AG20443 (cell line): ENCODE measurements around the gene P3H3.

Experiments
- DNase-seq: peaks from one replicate; pipeline ENCODE4 v3.0.0; 2012; ENCODE audit warnings: low spot score, mixed read lengths

The P3H3 gene, protein sequence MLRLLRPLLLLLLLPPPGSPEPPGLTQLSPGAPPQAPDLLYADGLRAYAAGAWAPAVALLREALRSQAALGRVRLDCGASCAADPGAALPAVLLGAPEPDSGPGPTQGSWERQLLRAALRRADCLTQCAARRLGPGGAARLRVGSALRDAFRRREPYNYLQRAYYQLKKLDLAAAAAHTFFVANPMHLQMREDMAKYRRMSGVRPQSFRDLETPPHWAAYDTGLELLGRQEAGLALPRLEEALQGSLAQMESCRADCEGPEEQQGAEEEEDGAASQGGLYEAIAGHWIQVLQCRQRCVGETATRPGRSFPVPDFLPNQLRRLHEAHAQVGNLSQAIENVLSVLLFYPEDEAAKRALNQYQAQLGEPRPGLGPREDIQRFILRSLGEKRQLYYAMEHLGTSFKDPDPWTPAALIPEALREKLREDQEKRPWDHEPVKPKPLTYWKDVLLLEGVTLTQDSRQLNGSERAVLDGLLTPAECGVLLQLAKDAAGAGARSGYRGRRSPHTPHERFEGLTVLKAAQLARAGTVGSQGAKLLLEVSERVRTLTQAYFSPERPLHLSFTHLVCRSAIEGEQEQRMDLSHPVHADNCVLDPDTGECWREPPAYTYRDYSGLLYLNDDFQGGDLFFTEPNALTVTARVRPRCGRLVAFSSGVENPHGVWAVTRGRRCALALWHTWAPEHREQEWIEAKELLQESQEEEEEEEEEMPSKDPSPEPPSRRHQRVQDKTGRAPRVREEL

DNA sequence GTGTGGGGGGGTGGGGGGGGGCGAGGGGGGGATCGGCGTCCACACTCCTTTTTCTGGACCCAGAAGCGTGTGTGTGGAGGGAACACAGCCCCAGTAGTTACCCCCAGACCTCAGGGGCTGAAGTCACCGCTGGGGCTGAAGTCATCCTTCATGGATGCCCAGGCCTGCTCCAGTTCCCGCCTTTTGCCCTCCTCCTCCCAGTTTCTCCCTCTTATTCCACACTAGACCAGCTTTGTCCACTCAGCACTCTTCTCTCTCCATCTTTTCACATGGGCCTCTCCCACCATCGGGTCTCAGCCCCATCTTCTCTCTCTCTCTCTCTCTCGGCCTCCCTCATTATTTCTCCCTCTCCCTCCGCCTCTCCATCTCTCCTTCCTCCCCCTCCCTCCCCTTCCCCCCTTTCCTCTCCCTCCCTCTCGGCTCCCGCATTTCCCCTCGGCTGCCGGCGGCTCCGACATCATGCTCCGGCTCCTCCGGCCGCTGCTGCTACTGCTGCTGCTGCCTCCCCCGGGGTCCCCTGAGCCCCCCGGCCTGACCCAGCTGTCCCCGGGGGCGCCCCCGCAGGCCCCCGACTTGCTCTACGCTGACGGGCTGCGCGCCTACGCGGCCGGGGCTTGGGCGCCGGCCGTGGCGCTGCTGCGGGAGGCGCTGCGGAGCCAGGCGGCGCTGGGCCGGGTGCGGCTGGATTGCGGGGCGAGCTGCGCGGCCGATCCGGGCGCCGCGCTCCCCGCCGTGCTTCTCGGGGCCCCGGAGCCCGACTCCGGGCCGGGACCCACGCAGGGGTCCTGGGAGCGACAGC, at the start of gene P3H3:
Gene P3H3 (plus strand): TSS at position 426 of the 799 bp plus-strand sequence. CDS start 34 bp downstream, at position 460.
- DNase-seq: peak; percentile 69

DNA sequence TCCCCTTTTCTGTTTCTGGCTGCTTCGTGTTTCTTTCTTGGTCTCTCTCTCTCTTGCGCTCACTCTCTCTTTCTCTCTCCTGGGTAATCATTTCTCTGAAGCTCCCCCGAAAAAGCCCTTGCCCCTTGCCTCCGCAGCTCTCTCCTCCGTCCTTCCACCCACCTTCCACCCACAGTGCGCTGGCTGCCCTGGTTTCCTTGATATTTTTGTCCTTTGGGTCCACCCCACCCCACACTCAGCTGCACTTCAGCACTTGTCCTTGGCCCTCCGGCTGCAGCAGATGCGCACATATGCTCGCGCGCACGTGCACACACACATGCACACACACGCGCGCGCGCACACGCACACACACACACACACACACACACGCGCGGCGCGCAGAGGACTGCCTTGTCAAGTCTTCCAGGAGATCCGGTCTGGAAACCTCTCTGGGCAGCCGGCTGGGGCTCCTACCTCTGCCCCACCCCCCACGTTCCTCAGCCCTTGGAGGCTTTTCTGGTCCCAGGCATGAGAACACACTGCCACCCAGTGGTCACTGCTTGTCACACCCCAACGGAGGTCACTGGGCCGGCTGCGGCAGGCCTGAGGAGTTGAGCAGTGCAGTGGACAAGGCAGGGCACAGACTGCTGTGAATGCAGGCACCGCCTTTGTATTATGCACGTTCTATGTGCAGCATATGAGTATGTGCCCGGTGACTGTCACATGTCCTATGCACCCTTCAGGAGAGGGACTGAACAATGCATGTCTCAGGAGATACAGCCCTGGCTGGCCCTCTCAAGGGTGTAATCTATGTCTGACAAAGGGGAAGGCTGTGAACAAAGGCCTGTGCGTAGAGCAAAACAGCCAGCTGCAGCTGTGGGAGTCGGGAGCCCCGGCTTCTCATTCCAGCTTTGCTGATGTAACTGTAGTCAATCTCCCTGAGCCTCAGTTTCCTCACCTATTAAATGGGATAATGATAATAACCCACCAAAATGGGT, 49.3 kb upstream of the P3H3 start:
- peak; percentile 92 for DNase-seq

DNA sequence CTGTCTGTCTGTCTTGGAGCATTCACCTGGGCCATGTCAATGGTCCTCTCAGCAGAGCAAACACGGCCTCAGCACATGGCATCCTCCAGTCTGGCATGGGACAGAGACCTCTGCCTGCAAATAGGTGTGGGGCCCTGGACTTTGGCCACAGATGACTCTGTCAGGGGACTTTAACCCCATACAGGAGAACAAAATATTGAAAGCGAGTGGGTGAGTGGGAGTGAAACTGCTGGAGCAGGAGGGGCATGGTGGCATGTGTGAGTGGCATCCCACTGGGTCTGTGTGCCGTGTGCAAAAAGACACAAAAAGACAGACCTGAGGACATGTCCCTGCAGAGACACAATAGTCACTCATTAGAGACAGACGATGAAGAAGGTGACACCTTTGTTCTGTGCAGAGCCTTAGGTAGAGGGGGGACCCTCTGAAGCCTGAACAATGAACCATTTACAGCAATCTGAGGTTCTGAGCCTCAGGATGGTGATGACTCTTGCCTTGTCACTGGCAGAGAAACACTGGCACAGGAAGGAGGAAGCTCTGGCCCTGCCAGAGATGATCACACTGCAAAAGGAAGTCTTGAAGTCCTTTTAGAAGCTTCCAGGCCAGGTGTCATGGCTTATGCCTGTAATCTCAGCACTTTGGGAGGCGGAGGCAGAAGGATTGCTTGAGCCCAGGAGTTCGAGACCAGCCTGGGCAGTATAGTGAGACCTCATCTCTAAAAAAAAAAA, 48.3 kb upstream of the P3H3 start:
- DNase-seq: no peak

GRCh38 chr12:6780573-6780972, 47.6 kb upstream of the P3H3 start:
- DNase-seq: no peak

GRCh38 chr12:6782119-6782518, 46.1 kb upstream of the P3H3 start:
- DNase-seq: no peak

GRCh38 chr12:6782850-6783566, 45.2 kb upstream of the P3H3 start:
- DNase-seq: no peak

DNA sequence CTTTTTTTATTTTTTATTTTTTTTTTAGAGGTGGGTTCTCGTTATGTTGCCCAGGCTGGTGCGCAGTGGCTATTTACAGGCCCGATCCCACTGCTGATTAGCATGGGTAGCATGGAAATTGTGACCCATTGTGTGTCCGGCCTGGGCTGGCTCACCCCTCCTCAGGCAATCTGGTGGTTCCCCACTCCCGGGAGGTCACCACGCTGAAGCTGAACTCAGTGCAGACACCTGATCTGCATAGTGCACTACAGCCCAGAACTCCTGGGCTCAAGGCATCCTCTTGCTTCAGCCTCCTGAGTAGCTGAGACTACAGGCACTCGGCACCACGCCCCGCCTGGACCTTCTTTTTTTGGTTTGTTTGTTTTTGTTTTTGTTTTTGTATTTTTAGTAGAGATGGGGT, 44.4 kb upstream of the P3H3 start:
- DNase-seq: no peak

DNA sequence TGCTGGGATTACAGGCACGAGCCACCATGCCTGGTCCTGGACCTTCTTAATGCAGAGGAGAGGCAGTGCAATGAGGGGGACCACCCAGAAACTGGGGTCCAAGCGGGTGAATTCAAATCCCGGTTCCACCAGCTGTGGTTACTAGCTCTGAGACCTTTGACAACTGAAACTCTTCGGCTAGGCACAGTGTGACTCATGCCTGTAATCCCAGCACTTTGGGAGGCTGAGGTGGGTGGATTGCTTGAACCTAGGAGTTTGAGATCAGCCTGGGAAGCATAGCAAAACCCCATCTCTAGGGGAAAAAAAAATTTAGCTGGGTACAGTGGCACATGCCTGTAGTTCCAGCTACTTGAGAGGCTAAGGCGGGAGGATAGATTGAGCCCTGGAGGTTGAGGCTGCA, 43.9 kb upstream of the P3H3 start:
- no peak for DNase-seq

- no peak for DNase-seq
Measured at GRCh38 chr12:6784761-6785160, 43.4 kb upstream of the P3H3 start.

DNA sequence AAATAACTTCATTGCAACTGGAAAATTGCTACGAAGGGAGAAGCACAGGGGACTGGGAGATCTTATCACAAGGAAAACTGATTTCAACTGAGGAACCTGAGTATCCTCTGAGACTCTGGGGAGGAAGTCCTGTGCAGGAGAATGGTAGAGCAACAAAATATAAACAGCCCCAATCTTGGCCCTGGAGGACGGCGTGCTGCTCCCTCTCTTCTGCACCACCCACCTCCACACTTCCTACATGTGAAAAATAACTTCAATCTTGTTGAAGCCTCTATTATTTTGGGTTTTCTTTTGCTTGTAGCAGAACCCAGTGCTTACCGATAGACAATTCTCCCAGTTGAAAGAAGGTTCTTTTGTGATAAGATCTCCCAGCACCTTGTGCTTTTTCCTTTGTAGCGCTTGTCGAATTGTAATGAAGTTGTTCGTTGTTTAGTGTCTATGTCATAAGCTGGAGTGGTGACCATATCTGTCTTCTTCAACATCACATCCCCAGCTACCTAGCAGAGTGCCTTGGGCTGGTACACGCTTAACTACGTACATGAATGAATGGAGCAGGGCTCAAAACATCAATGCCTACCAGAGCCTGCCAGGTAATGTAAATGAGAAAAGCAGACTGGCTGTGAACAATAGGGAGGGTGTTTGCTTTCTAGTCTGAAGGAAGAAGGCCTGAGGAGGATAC, 41.7 kb upstream of the P3H3 start:
- no peak for DNase-seq

GRCh38 chr12:6787309-6787708, 40.9 kb upstream of the P3H3 start:
- no peak for DNase-seq

DNA sequence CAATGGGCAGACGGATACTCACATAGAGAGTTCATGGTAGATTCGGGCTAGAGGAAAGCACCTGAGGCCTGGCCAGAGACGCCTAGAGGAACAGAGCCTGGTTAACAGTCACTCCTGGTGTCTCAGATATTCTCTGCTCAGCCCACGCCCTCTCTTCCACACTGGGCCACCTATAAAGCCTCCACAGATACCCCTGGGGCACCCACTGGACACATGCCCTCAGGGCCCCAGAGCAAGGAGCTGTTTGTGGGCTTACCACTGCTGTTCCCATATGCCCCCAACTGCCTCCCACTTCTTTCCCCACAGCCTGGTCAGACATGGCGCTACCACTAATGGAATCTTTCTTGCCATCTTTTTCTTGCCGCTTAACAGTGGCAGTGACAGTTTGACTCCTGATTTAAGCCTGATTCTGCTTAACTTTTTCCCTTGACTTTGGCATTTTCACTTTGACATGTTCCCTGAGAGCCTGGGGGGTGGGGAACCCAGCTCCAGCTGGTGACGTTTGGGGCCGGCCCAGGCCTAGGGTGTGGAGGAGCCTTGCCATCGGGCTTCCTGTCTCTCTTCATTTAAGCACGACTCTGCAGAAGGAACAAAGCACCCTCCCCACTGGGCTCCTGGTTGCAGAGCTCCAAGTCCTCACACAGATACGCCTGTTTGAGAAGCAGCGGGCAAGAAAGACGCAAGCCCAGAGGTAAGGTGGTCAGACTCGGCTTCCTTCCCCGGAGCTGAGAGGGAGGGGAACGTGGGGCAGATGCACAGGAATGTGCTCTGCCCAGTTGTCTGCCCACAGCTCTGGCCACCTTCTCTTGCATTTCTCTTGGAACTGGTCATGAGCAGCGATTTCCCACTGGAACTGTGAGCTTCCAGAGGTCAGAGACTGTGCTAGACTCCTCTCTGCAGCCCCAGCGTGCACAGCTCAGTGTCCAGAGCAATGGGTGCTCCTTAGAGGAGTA, 39.0 kb upstream of the P3H3 start, which contains the start of gene CD4:
Gene CD4 (plus strand): TSS at position 557 of the 953 bp plus-strand sequence. CDS start 10,611 bp downstream, outside the sequence.
- DNase-seq: no peak

DNA sequence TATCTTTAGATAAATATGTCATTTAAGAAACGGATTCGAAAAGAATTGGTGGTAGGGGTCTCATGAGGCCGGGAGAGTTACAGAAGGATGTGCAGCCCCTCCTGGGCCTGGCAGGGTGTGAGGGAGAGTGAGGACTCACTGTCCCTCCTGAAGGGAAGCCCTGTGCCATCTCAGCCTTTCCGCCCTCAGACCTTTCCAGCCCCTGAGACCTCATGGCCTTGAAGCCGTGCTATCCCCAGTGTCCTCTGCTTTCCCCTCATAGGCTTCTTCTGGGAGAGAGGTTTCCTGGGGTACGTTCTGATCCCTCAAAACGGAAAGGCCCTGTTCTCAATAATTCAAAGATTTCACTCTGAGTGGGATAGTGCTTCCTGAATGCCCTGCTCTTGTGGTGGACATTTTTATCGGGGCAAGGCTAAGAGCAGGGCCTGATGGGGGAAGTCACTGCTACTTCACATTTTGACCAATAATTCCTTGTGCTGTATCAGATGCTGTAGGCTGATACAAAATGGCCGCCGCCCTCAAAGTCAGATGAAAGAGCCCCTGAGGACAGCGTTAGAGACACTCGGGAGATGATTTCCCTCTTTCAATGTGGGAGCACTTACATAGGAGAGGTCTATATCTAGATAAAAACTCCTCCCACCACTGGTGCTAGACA, 37.6 kb upstream of the P3H3 start:
- DNase-seq: no peak

DNA sequence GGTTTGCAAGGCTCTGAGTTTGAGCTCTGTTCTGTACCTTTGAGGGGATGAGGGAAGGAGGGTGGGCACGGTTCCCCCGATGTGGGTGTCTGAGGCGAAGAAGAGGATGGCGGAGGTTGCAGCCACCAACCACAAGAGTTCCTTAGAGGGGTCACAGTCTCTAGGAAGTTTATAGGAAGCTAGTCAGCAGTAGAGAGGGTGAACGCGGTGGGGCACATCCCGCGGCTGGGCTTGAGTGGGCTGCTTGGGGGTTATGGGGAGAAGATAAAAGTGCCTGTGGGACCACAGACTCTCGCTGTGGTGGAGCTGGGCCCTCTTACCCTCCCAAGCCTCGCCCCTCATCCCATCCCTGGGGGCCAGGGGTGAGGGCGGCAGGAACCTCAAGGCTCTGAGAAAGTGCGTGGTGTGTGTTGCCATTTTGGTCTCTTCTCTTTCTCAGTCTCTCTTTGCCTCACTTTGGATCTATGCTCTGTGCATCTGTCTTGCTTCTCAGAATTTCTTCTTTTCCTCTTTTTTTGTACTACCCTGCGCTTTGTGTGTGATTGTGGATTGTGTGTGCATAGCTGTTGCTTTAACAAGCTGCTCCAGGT, 36.2 kb upstream of the P3H3 start:
- DNase-seq: no peak

GRCh38 chr12:6792522-6793201, 35.5 kb upstream of the P3H3 start:
- no peak for DNase-seq

GRCh38 chr12:6795088-6795487, 33.1 kb upstream of the P3H3 start:
- DNase-seq: no peak

GRCh38 chr12:6796576-6796975, 31.6 kb upstream of the P3H3 start:
- DNase-seq: no peak
